Transverse colon (tissue), 4 donors: ENCODE data around the gene SERINC5. TPM values are rescaled to one million over a fixed set of nuclear protein-coding genes. Genes with fewer than 3 reads are reported as not detected.
A peak's percentile ranks its signal among the peaks of the same experiment; 100 is the strongest.

Source experiments
- DNase-seq: peaks from one replicate; pipeline ENCODE4 v3.0.0-alpha.2; 2019
- H3K27ac ChIP-seq, 4 donors: fragments of 200-600 bp; sonication (generic); 2 replicates each; pipeline ENCODE4 v1.5.1; 2016 to 2018; ENCODE audit warnings: inconsistent platforms in 4 of 4
- H3K27me3 ChIP-seq: fragments of 200-600 bp; sonication (generic); 2 replicates; pipeline ENCODE4 v1.5.1; 2017; ENCODE audit warnings: inconsistent platforms
- H3K36me3 ChIP-seq, 4 donors: fragments of 200-600 bp; sonication (generic); 2 replicates each; pipeline ENCODE4 v1.5.1; 2017 to 2019; ENCODE audit warnings: inconsistent platforms in 4 of 4
- H3K4me1 ChIP-seq, 4 donors: fragments of 200-600 bp; sonication (generic); 2 replicates each; pipeline ENCODE4 v1.5.1; 2017 to 2020; ENCODE audit warnings: inconsistent platforms in 4 of 4
- H3K4me3 ChIP-seq, 4 donors: fragments of 200-600 bp; sonication (generic); 1 replicate in 1 of 4; 2 replicates in 3 of 4; pipeline versions ENCODE4 v1.5.1 to v1.6.1; 2017 to 2019; ENCODE audit warnings: inconsistent platforms in 4 of 4
- H3K9me3 ChIP-seq, 2 donors: fragments of 200-600 bp; sonication (generic); 2 replicates each; pipeline ENCODE4 v1.5.1; 2017 to 2019; ENCODE audit warnings: inconsistent platforms in 2 of 2
- CTCF ChIP-seq, 5 experiments: fragments of 200-600 bp in 3 of 5; fragments of 450-650 bp in 2 of 5; sonication (generic) in 3 of 5; IDR thresholded peaks; 1 replicate in 2 of 5; 2 replicates in 3 of 5; pipeline ENCODE4 v1.5.1; 2016 to 2017; ENCODE audit warnings: antibody characterized with exemption in 5 of 5, inconsistent platforms in 3 of 5, mild to moderate bottlenecking in 2 of 5, moderate library complexity in 1 of 5
- EP300 ChIP-seq: sonication (generic); formaldehyde crosslinking; IDR thresholded peaks from one replicate; pipeline ENCODE4 v1.6.1; 2017; ENCODE audit warnings: antibody characterized with exemption, low read depth
- POLR2A ChIP-seq: fragments of 450-650 bp; IDR thresholded peaks from one replicate; pipeline ENCODE4 v1.6.1; 2016; ENCODE audit warnings: antibody characterized with exemption, mild to moderate bottlenecking, moderate library complexity
- POLR2AphosphoS5 ChIP-seq, 3 donors: sonication (generic); formaldehyde crosslinking; IDR thresholded peaks; one replicate each; pipeline ENCODE4 v1.6.1; 2016; ENCODE audit warnings: antibody characterized with exemption in 3 of 3
- WGBS, 2 donors: methylation state at CpG; one replicate each; pipeline ENCODE4 v1.1.5; 2018; ENCODE audit warnings: low coverage in 1 of 2; 5-methylcytosine and 5-hydroxymethylcytosine counted together
- in situ Hi-C, 4 donors: fragments of 200-750 bp; cut with MboI; loops; one replicate each; pipeline versions ENCODE4 v1.15.0 to v1.15.1; 2017; ENCODE audit warnings: low sequenced_read_pairs in 3 of 4, low pct_ligation_motif_present in 1 of 4, low pct_unique_long_range_greater_than_20kb in 1 of 4
- intact Hi-C: fragments of 100-400 bp; cut with DNase I; formaldehyde crosslinking; loops from one replicate; pipeline ENCODE4 v1.15.1; 2023; ENCODE audit warnings: low total_unique reads
- total RNA-seq, 4 donors: library from RNA; depleted of rRNA; stranded (reverse); fragments of >200 nt; gene quantifications; one replicate each; pipeline ENCODE4 v1.1.0, GENCODE V29; 2016

SERINC5 gene
- total RNA-seq, 4 donors from 2014 or later = 40.6 to 90.4 (median 79.6) TPM

GRCh38 chr5:80223561-80223960 is 32.3 kb downstream of the SERINC5 start:
- no peaks in the 10 kb centered on the region for H3K27me3 ChIP-seq
- peaks cover 3 to 57% (median 31%) of the 10 kb centered on the region in 4 donors for H3K4me1 ChIP-seq
- H3K9me3 ChIP-seq = no peaks in the 10 kb centered on the region
- H3K27ac ChIP-seq = no peak overlapping the region
- 88 to 93% methylated on average over 8 to 9 of the region's 9 CpGs for WGBS, 2 donors
- intact Hi-C loops = no loop called here
- in situ Hi-C loops = no loop called here
- H3K36me3 ChIP-seq = no peaks in the 10 kb centered on the region
- TF ChIP-seq POLR2A (no peak), EP300 (no peak), CTCF (IDR thresholded peaks at IDR 0.05) (no peak), POLR2AphosphoS5 (IDR thresholded peaks at IDR 0.05) (no peak)
- DNase-seq = no peak
- H3K4me3 ChIP-seq = no peak overlapping the region

GRCh38 chr5:80220245-80220897 is 35.5 kb downstream of the SERINC5 start:
- Histone ChIP-seq H3K4me1 (peaks cover 3 to 40% (median 18%) of the 10 kb centered on the region in 4 donors), H3K27ac (peak overlapping the region in 1 of 4 donors; percentile 7), H3K9me3 (no peaks in the 10 kb centered on the region), H3K4me3 (no peak overlapping the region), H3K27me3 (no peaks in the 10 kb centered on the region), H3K36me3 (no peaks in the 10 kb centered on the region)
- DNase-seq = no peak
- no peak for TF ChIP-seq POLR2A
- no peak for TF ChIP-seq EP300
- no peak for TF ChIP-seq CTCF (IDR thresholded peaks at IDR 0.05)
- in situ Hi-C loops = no loop called here
- intact Hi-C loops = no loop called here
- 77 to 87% methylated on average over 4 to 5 of the region's 5 CpGs for WGBS, 2 donors

GRCh38 chr5:80219391-80219790 is 36.5 kb downstream of the SERINC5 start:
- Histone ChIP-seq H3K4me3 (no peak overlapping the region), H3K27me3 (no peaks in the 10 kb centered on the region), H3K27ac (no peak overlapping the region), H3K36me3 (no peaks in the 10 kb centered on the region), H3K4me1 (peaks cover 3 to 45% (median 18%) of the 10 kb centered on the region in 4 donors), H3K9me3 (no peaks in the 10 kb centered on the region)
- 65 to 83% methylated on average over 1 to 4 of the region's 4 CpGs for WGBS, 2 donors
- TF ChIP-seq POLR2AphosphoS5 (IDR thresholded peaks at IDR 0.05) = no peak
- TF ChIP-seq EP300 = no peak
- no peak for TF ChIP-seq POLR2A
- no peak for TF ChIP-seq CTCF (IDR thresholded peaks at IDR 0.05)
- intact Hi-C loops = no loop called here
- DNase-seq = no peak
- in situ Hi-C loops = no loop called here

GRCh38 chr5:80217667-80218066 is 38.2 kb downstream of the SERINC5 start:
- Histone ChIP-seq H3K4me3 (no peak overlapping the region), H3K27ac (peak overlapping the region in 3 of 4 donors; percentile 12 to 20 (median 18)), H3K9me3 (no peaks in the 10 kb centered on the region), H3K27me3 (no peaks in the 10 kb centered on the region), H3K4me1 (peaks cover 3 to 58% (median 31%) of the 10 kb centered on the region in 4 donors), H3K36me3 (no peaks in the 10 kb centered on the region)
- in situ Hi-C loops (no loop called here), intact Hi-C loops (no loop called here)
- no peak for TF ChIP-seq POLR2A
- TF ChIP-seq CTCF (IDR thresholded peaks at IDR 0.05) = no peak
- no peak for TF ChIP-seq EP300
- TF ChIP-seq POLR2AphosphoS5 (IDR thresholded peaks at IDR 0.05) = no peak
- WGBS, 2 donors = 55 to 65% methylated on average over 2 of the region's 2 CpGs
- DNase-seq = no peak
